ENCODE measurements around the gene LPAR3.
"Not testable (repeated sequence)": the region's sequence is repeated elsewhere in the genome, so short reads cannot be mapped to it uniquely, and the experiment has no call there.

The LPAR3 gene

GRCh38 chr1:84919461-84919970 lies 26.5 kb upstream of the LPAR3 start:
- Mint-ChIP-seq H3K4me3 (no peak overlapping the region), H3K4me1 (no peaks in the 10 kb centered on the region), H3K27ac (no peak overlapping the region), H3K9me3 (no peaks in the 10 kb centered on the region), H3K36me3 (no peaks in the 10 kb centered on the region), H3K27me3 (peaks cover 16% of the 10 kb centered on the region)
- CTCF ChIA-PET = interaction anchor here (1.7 kb wide), 1 partner anchor 16 kb away, joined by 5 read pairs; no protein-coding TSS in a partner anchor
- DNase-seq = no peak

GRCh38 chr1:84918726-84919336 lies 25.8 kb upstream of the LPAR3 start:
- Mint-ChIP-seq H3K9me3 (no peaks in the 10 kb centered on the region), H3K27ac (no peak overlapping the region), H3K27me3 (peaks cover 16% of the 10 kb centered on the region), H3K36me3 (no peaks in the 10 kb centered on the region), H3K4me1 (no peaks in the 10 kb centered on the region), H3K4me3 (no peak overlapping the region)
- DNase-seq = no peak
- CTCF ChIA-PET = interaction anchor here (1.7 kb wide), 1 partner anchor 17 kb away, joined by 5 read pairs; no protein-coding TSS in a partner anchor

- Mint-ChIP-seq H3K27me3 (peaks cover 21% of the 10 kb centered on the region), H3K4me3 (no peak overlapping the region), H3K36me3 (no peaks in the 10 kb centered on the region), H3K4me1 (no peaks in the 10 kb centered on the region), H3K9me3 (no peaks in the 10 kb centered on the region), H3K27ac (no peak overlapping the region)
- DNase-seq = no peak
- CTCF ChIA-PET = no interaction called here
Observed at GRCh38 chr1:84916897-84917296, 23.9 kb upstream of the LPAR3 start.

- DNase-seq = no peak
- Mint-ChIP-seq H3K36me3 (no peaks in the 10 kb centered on the region), H3K27me3 (peaks cover 39% of the 10 kb centered on the region), H3K4me3 (no peak overlapping the region), H3K9me3 (no peaks in the 10 kb centered on the region), H3K27ac (no peak overlapping the region), H3K4me1 (no peaks in the 10 kb centered on the region)
- CTCF ChIA-PET = interaction anchor here (1.1 to 1.3 kb wide), 2 partner anchors 23 to 132 kb away, joined by 3 read pairs; no protein-coding TSS in a partner anchor
Observed at GRCh38 chr1:84913555-84913892, 20.5 kb upstream of the LPAR3 start.

- Mint-ChIP-seq H3K9me3 (no peaks in the 10 kb centered on the region), H3K27ac (no peak overlapping the region), H3K27me3 (peaks cover 38% of the 10 kb centered on the region), H3K4me1 (no peaks in the 10 kb centered on the region), H3K36me3 (no peaks in the 10 kb centered on the region), H3K4me3 (no peak overlapping the region)
- CTCF ChIA-PET = interaction anchor here (1.3 kb wide), 1 partner anchor 23 kb away, joined by 3 read pairs; no protein-coding TSS in a partner anchor
- DNase-seq = no peak
Observed at GRCh38 chr1:84912726-84913554, 19.9 kb upstream of the LPAR3 start.

GRCh38 chr1:84908746-84909464 lies 15.9 kb upstream of the LPAR3 start:
- peaks cover 32% of the 10 kb centered on the region for H3K27me3 Mint-ChIP-seq
- H3K27ac Mint-ChIP-seq, DNase-seq, CTCF ChIA-PET, H3K9me3 Mint-ChIP-seq, H3K4me1 Mint-ChIP-seq, H3K36me3 Mint-ChIP-seq, H3K4me3 Mint-ChIP-seq: not testable (repeated sequence)

- Mint-ChIP-seq H3K9me3 (peaks cover under 1% of the 10 kb centered on the region), H3K27ac (no peak overlapping the region), H3K4me3 (no peak overlapping the region), H3K27me3 (peaks cover 31% of the 10 kb centered on the region), H3K4me1 (no peaks in the 10 kb centered on the region), H3K36me3 (no peaks in the 10 kb centered on the region)
- CTCF ChIA-PET = no interaction called here
- no peak for DNase-seq
Observed at GRCh38 chr1:84907095-84907827, 14.3 kb upstream of the LPAR3 start.

GRCh38 chr1:84902727-84903126 lies 9.7 kb upstream of the LPAR3 start:
- H3K4me3 Mint-ChIP-seq, H3K27ac Mint-ChIP-seq, DNase-seq, H3K9me3 Mint-ChIP-seq, H3K36me3 Mint-ChIP-seq, H3K4me1 Mint-ChIP-seq, CTCF ChIA-PET: not testable (repeated sequence)
- H3K27me3 Mint-ChIP-seq = peaks cover 15% of the 10 kb centered on the region

- no peak overlapping the region for H3K4me3 Mint-ChIP-seq
- no peaks in the 10 kb centered on the region for H3K4me1 Mint-ChIP-seq
- DNase-seq = no peak
- H3K27me3 Mint-ChIP-seq = peaks cover 29% of the 10 kb centered on the region
- CTCF ChIA-PET = no interaction called here
- peaks cover 3% of the 10 kb centered on the region for H3K9me3 Mint-ChIP-seq
- no peak overlapping the region for H3K27ac Mint-ChIP-seq
- H3K36me3 Mint-ChIP-seq = no peaks in the 10 kb centered on the region
Observed at GRCh38 chr1:84899969-84900368, 7.0 kb upstream of the LPAR3 start.

- Mint-ChIP-seq H3K27me3 (peaks cover 61% of the 10 kb centered on the region), H3K4me1 (peaks cover 16% of the 10 kb centered on the region), H3K4me3 (no peak overlapping the region), H3K36me3 (peaks cover 1% of the 10 kb centered on the region), H3K27ac (no peak overlapping the region), H3K9me3 (no peaks in the 10 kb centered on the region)
- CTCF ChIA-PET = interaction anchor here (0.7 to 1.3 kb wide), 3 partner anchors 38 to 134 kb away, joined by 3 to 4 read pairs (median 3); no protein-coding TSS in a partner anchor
- DNase-seq = no peak
Observed at GRCh38 chr1:84896279-84896678, 3.3 kb upstream of the LPAR3 start.

GRCh38 chr1:84890566-84890965 lies 2.4 kb downstream of the LPAR3 start:
- Mint-ChIP-seq H3K4me1 (peaks cover 49% of the 10 kb centered on the region), H3K27ac (no peak overlapping the region), H3K9me3 (no peaks in the 10 kb centered on the region), H3K27me3 (peaks cover 43% of the 10 kb centered on the region), H3K36me3 (peaks cover 1% of the 10 kb centered on the region), H3K4me3 (no peak overlapping the region)
- CTCF ChIA-PET = no interaction called here
- DNase-seq = no peak

- H3K27me3 Mint-ChIP-seq = peaks cover 35% of the 10 kb centered on the region
- DNase-seq = no peak
- H3K27ac Mint-ChIP-seq = no peak overlapping the region
- H3K4me3 Mint-ChIP-seq = no peak overlapping the region
- CTCF ChIA-PET = no interaction called here
- H3K36me3 Mint-ChIP-seq = peaks cover 1% of the 10 kb centered on the region
- no peaks in the 10 kb centered on the region for H3K9me3 Mint-ChIP-seq
- H3K4me1 Mint-ChIP-seq = peaks cover 49% of the 10 kb centered on the region
Observed at GRCh38 chr1:84889437-84889836, 3.6 kb downstream of the LPAR3 start.

- peaks cover 1% of the 10 kb centered on the region for H3K36me3 Mint-ChIP-seq
- CTCF ChIA-PET = no interaction called here
Observed at GRCh38 chr1:84888753-84889152, 4.3 kb downstream of the LPAR3 start.

More at GRCh38 chr1:84888753-84889152, 4.3 kb downstream of the LPAR3 start:
- Mint-ChIP-seq H3K4me3 (no peak overlapping the region), H3K4me1 (peaks cover 45% of the 10 kb centered on the region), H3K27ac (no peak overlapping the region), H3K9me3 (no peaks in the 10 kb centered on the region), H3K27me3 (peaks cover 28% of the 10 kb centered on the region)
- peak; percentile 34 for DNase-seq
